Endothelial cell of umbilical vein (primary cell): ENCODE measurements around the gene SMOC2.

Experiments used
- CTCF ChIP-seq, 2 donors: IDR thresholded peaks; 1 replicate in 1 of 2; 2 replicates in 1 of 2; pipeline ENCODE4 v1.5.1; 2011; ENCODE audit warnings: low read length in 2 of 2, mild to moderate bottlenecking in 2 of 2, moderate library complexity in 2 of 2, control low read depth in 1 of 2, inconsistent platforms in 1 of 2, low read depth in 1 of 2; ENCODE audit not compliant: insufficient read depth in 1 of 2; ENCODE audit errors: extremely low read depth in 1 of 2
- JUN ChIP-seq: IDR thresholded peaks from 2 replicates; pipeline ENCODE4 v1.6.1; 2011; ENCODE audit warnings: borderline replicate concordance, low read depth; ENCODE audit not compliant: insufficient read length, insufficient read depth
- MYC ChIP-seq: IDR thresholded peaks from one replicate; pipeline ENCODE4 v1.6.1; 2011; ENCODE audit warnings: mild to moderate bottlenecking, low read depth, low read length
- POLR2A ChIP-seq: IDR thresholded peaks from 2 replicates; pipeline ENCODE4 v1.6.1; 2012; ENCODE audit warnings: low read depth, mild to moderate bottlenecking, control low read depth, low read length

- TF ChIP-seq CTCF (IDR thresholded peaks at IDR 0.05; ENCODE audit: extremely low read depth in 1 of 2, insufficient read depth in 1 of 2, low read depth in 1 of 2, low read length in 2 of 2) (no peak), POLR2A (no peak), JUN (no peak), MYC (no peak)
These were observed 23.6 kb downstream of the SMOC2 start for GRCh38 chr6:168464546-168464945.
